HG03442 (cell line): ENCODE data around the gene FLNB.

ENCODE experiments used
- ATAC-seq: cut with Tn5 transposase; IDR thresholded peaks from one replicate; pipeline ENCODE4 v1.9.1; 2021; ENCODE audit warnings: mild to moderate bottlenecking, moderate library complexity; ENCODE audit not compliant: unreplicated experiment

Gene FLNB

DNA sequence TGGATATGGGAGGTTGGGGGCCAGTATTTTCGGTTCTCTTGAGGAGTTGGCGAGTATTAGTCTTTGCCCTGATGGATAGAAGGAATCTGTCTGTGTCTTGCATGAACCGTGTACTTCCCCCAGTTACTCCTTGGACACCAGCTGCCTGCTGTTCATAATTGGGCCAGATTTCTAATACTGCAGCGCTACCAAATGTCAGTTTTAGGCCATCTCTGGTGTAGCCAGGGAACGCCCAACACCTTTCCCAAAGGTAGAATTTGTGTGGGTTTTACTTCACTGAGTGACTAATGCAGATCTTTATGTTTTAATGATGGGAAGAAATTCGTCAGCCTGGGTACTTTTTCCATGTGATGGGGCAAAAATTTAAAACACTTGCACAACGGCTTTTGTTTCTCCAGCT is 18.4 kb downstream of the FLNB start:
- no peak for ATAC-seq

DNA sequence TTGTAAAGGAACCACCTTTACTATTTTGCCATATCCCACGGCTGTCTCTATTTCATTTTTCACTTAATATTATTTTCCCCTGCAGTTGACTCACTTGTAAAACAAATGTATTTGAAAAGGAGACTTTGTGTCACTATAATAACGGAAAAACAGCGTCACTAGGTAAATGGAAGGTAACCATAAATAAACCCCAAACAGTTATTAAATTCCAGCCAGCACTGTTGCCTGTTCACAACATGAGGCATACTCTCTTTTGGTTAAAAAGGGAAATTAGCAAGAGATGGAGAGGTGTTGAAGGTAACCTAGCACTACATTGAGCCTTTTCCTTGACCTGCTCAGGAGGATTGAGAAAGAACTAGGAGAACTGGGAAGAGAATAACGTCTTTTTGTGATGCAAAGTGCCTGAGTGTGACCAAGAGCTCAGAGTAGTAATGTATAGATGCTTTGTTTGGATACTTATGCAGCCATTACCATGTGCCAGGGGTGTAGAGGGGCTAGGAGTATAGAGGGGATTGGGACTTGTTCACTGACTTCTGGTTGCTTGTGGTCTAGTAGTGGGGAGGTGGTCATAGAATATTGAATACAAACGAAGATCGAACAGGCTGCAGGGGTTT is 19.6 kb downstream of the FLNB start:
- no peak for ATAC-seq

DNA sequence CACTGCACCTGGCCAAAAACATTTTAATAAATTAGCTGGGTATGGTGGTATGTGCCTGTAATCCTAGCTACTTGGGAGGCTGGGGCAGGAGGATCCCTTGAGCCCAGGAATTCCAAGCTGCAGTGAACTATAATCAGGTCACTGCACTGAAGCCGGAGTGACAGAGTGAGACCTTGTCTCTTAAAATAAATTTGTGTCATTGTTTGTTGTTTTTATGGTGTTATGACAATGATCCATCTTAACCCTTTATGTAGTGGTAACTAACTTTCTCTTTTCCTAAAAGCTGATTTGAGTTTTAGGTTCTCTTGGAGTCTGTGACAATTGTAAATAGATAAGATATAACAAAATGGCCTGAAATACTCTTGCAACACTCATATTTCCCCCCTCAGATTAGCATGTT is 20.7 kb downstream of the FLNB start:
- no peak for ATAC-seq

DNA sequence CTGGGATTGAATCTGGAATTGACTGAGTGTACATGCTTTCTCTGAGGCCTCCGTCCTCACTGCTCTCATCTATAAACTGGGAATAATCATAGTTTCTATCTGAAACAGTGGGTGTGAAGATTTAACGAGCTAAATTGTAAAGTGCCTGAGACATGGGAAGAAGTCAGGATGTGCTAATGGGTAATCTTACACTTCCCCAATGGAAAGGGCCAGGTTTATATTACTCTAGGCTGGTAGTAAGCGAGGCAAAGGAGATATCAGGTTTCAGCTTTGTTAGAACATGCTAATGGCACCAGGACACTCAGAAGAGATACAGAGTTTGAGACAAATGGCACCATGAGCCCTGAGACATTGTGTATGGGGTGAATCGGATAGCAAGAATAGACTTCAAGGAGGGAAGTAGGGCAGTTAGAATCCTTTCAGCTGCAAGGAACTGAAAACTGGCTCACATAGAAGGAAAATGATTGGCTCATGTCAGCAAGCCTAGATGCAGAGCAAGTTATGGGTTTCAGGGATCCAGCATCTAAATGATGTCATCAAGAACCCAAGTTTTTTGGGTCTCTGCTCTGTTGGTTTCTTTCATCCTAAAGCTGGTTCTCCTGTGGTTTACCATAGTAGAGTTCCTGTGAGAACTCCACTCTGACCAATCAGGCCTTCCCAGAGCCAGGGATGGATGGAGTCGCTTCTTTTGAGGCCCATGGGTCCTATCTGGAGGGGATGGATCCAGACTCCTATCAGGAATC is 21.8 kb downstream of the FLNB start:
- ATAC-seq, result no peak

DNA sequence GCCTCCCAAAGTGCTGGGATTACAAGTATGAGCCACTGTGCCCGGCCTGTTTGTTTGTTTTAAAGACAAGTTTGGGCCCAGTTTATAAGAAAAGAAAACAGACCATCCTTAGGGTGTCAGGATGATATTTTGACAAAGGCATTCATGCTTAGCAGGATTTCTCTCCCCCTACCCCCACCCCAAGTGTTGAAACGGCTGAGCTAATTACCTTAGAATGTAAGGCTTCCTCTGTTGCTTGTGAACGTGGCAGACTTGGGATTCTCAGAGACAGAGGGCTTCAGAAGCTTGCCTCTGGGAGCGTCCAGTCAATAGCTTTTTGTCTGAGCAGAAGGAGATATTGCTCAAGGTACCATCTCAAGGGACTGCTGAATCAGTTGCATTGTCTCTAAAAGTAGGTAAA is 24.0 kb downstream of the FLNB start:
- no peak for ATAC-seq

DNA sequence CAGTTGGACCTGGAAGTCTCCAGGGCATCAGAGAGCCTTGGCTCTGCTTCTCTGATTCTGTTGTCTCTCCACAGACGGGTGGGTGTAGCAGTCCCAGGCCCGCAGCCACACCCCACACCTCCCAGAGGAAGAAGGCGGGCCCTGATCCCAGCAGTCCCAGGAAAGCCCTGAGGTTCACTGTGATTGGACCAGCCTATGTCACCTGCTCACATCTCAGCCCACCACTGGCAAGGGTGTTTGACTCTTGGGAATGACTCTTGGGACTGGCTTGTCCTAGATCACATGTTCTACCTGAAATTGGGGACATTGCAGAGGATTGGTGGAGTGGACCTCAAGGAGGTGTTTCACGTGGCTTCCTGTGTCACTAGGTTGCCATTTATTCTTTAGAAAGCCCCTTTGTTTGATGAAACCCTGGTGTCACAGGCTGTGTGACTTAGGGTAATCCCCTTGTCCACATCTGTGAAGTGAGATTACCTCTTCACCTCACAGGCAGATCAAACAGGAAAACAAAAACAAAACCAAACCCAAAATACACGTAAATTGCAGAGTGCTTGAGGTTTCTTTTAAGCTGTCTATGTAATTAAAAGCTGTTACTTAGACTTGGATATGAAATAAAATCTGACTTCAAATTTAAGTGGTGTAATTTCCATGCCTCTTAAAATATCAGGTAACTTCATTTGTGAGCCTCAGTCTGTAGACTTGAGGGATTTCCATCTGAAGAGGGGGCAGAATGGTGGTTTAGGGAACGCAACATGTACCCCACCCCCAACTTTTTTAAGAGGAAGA is 26.7 kb downstream of the FLNB start:
- peak; percentile 99 for ATAC-seq

DNA sequence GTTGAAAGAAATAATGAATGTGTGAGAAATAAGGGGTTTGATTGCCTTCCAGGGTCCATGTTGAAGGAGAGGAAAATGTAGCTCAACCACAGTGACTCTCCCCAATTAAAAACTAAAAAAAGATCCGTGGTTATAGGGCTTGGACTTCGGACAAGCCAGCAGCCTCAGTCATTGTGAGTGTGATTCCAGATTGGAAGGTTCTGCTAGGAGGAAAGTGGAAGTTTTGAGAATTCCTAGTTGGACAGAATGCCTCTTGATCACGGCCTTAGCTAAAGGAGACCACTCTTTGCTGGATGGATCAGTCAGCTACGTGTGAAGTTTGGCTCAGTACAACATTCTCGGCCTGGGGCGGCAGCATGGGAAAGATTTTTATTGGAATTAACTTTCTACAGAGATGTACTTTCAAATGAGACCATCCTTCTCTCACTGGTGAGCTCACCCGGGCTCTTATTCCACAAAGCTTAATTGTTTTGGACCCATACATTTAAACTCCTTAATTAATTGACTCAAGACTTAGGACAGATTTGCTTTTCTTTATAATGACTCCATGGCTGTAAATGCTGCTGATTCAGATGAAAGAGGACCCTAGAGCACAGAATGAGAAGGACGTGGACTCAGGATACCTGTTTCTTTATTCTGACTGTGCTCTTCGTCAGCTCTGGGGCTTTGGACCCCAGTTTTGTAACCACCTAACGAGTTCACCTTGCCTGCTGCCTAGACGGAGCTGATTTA is 27.5 kb downstream of the FLNB start:
- no peak for ATAC-seq

DNA sequence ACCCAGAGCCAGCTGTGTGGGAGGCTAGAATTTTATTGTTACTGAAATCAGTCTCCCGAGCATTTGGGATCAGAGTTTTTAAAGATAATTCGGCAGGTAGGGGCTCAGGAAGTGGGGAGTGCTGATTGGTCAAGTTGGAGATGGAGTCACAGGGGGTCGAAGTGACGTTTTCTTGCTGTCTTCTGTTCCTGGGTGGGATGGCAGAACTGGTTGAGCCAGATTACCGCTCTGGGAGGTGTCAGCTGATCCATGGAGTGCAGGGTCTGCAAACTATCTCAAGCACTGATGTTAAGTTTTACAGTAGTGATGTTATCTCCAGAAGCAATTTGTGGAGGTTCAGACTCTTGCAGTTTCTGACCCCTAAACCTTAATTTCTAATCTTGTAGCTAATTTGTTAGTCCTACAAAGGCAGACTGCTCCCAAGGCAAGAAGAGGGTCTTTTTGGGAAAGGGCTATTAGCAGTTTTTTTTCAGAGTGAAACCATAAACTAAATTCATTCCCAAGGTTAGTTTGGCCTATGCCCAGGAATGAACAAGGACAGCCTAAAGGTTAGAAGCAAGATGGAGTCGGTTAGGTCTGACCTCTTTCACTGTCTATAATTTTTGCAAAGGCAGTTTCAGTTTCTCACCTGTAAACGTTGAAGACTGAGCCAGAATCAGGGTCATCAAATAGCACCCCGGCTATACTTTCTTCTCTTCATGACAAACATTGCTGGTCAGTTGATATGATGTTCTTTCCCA is 28.2 kb downstream of the FLNB start:
- ATAC-seq, result no peak

DNA sequence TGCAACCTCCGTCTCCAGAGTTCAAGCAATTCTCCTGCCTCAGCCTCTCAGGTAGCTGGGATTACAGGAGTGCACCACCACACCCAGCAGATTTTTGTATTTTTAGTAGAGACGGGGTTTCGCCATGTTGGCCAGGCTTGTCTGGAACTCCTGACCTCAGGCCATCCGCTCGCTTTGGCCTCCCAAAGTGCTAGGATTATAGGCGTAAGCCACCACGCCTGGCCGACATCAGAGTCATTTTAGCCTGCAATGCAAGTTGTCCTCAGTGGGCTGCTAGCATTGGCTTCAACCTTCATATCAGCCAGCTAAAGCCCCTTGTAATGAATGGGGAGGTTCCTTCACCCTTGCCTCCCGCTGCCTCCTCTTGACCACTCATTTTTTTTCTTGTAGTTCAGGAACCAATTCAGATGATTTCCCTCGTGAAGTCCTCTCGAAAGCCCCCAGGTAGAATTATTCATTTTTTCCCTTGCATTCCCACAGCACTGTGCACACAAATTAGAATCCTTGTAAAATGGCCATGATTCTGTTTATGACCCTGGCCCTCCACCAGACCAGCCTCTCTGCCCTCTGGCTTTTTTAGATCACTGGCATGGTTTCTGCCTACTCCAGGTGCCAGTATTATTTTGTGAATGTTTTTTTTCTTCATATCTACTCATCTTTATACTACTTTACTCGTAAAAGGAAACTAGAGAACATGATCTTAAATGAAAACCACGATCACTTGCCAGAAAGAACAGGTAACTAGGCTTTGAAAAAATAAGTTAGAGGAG is 29.1 kb downstream of the FLNB start:
- ATAC-seq, result no peak

DNA sequence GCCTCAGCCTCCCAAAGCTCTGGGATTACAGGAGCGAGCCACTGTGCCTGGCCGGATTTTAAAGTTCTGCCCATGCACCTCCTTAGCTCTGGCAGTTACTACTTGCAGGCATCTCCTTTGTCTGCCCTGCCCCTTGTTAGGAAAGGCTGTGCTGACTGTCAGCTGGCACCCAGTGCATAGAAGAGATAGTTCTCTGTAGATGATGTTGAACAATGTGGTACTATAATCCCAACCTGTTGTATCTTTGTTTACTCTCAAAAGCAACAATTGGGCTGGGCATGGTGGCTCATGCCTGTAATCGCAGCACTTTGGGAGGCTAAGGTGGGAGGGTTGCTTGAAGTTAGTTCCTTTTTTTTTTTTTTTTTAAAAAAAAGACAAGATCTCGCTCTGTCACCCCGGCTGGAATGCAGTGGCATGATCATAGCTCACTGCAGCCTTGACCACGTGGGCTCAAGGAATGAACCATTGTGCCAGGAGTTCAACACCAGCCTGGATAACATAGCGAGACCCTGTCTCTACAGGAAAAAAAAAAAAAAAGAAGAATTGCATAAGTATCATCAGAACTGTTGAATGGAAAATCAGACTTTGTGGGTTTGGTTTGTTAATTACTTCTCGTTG is 30.6 kb downstream of the FLNB start:
- ATAC-seq, result no peak

DNA sequence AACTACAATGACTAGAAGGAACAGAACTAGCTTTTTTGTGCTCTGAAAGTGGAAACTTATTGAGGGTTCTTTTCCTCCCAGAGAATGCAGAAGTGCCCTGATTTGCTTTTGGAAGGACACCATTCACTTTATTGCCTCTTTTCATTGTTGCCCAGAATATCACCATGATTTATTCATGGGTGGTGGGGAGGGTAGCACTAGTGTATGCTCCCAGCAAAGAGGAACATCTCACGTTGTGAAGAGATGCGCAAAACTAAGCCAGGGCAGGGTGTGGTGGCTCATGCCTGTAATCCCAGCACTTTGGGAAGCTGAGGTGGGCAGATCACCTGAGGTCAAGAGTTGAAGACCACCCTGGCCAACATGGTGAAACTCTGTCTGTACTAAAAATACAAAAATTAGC is 31.4 kb downstream of the FLNB start:
- no peak for ATAC-seq

DNA sequence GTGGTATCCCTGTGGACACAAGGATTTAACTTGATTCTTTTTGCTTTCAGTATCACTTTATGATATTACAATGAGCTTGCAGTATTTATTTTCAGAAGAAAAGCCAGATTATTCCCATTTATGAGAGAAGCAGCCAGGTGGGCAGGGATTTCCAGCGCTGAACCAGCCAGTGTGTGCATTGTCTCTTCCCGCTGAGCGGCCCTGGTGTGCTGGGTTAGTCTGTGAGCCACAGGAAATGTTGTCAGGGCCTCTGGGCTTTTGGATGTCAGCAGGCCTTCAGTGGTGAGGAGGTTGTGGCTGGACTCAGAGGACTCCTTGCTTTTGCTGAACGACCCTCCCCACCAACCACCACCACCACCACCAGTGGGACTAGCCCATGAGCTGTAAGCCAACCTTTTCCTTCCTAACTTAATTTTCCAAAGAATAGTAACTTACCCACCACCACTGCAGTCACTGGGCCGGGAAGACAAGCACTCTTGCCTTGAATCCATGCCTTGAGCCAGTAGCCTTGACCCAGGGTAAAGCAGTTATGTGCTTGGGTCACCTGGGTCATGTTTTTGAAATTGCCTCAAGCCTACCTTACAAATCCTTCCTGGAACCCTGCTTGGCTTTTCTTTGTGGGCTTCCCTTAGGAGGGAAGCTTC is 33.1 kb downstream of the FLNB start:
- no peak for ATAC-seq

DNA sequence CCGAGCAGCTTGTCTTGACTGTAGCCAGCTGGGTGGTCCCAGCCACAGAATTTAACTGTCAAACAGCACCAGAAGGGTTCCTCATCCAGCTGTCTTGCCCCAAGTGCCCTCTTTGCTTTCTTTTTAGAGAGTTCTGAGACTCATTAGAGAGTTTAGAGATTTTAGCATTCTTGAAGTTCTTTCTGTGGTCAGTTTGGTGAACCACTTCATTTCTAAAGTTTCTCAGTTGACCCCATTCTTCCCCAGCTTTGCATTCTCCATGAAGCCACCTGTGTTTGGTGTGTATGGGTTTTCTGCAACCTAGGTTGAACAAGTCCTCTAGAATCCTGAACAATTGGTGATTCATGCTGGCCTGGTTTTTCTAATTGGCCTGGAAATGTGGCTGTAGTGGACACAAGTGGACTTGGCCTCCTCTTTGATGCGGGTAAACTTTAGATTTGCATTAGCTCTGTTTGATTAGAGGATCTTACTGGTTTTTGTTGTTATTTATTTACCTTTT is 33.7 kb downstream of the FLNB start:
- peak; percentile 86 for ATAC-seq

DNA sequence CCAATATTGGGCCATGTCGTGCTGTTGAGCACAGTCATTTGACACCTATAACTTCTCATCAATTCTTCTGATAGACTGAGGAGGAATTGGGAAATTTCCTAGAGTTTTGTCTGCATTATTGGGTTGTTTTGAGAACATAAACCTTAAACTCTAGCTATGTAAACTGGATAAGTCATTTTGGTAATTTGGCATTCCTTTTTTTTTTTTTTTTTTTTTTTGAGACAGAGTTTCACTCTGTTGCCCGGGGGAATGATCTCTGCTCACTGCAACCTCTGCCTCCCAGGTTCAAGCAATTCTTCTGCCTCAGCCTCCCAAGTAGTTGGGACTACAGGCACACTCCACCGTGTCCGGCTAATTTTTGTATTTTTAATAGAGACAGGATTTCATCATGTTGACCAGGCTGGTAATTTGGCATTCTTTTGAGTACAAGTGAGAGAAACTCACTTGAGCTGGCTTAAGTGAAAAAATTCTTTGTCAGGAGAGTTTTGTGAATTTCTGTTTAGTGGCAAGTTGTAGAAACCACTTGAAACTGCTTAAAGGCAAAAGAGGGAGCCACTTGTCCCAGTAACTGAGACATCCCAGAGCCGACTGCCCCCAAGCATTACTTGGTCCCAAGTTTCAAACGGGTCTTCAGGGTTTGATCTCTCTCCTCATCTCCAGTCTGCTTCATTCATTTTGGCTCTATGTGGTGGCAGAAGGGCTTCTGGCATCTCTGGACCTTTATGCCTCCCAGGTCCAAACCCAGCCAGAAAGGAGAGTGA is 34.9 kb downstream of the FLNB start:
- no peak for ATAC-seq

DNA sequence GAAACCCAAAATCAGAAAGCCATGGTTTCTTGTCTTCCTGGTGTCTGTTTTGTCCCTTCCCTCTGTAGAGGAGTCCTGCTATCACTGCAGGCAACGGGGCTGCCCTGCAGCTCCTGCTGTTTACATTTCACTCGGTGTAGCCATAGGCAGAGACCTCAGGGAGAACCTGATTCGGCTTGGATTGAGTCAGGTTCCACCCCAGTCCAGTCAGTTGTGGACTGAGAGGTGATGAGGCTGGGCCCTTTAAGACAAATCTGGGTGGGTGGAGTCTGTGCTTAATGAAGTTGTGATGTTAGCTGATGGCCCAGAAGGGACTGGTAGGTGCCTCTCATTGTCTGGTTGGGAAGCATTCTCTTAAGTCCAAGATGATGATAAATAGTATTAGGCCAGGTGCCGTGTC is 35.7 kb downstream of the FLNB start:
- no peak for ATAC-seq

DNA sequence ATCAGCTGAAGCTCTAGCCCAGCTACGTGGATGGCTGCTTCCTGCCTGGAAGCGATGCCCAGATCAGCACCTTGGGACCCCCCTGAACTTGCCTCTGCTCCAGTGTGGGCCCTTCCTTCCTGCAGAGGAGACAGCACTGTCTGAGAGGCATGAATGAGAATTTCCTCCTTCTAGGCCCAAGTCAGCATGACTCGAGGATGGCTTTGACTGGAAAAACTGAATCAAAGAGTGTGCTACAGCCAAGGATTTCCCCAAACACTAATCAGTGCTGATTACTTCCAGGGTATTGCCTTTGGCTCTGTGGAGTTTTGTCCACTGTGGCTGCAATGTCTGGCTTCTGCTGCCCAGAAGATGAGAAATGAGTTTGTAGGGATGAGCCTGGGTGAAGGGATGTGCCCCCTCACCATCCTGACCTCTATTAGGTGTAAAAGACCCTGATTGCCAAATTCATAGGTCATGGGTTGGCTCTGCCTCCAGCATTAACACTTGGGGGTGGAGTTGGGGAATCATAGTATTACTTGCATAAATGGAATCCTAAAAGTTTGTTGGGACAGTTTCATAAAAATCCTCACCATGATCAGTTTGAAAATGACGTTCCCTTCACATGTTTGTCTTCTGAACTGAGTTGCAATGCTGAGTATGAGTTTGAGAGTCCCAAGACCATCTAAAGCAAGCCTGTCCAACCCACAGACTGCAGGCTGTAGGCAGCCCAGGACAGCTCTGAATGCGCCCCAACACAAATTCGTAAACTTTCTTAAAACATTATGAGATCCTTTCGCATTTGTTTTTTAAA is 36.7 kb downstream of the FLNB start:
- ATAC-seq, result no peak

DNA sequence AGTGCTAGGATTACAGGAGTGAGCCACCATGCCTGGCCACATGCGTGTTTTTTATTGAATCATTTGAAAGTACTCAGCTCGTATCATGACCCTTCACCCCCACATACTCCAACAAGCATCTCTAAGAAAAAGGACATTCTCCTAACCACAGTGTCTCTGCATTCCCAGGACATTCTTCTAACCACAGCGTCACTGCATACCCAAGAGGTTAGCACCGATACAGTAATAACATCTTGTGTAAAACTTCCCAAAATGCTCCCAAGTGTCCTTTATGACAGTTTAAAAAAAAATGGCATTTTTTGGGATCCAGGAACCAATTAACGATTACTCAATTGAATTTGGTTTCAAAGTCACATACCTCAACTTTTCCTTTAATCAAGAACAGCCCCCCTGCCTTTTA is 39.6 kb downstream of the FLNB start:
- no peak for ATAC-seq
